Central memory CD8-positive, alpha-beta T cell (primary cell): Measurements from ENCODE around the gene C6orf132.

Experiments used
- ATAC-seq: fragments of 150-1000 bp; cut with Tn5 transposase; replicated peaks from 2 replicates; pipeline ENCODE4 v1.10.0; 2022; ENCODE audit warnings: mild to moderate bottlenecking, moderate FRiP score, moderate number of reproducible peaks; ENCODE audit not compliant: poor library complexity, severe bottlenecking; ENCODE audit errors: extremely low read depth
- DNase-seq, 2 donors: peaks; one replicate each; pipeline ENCODE4 v3.0.0; 2021; ENCODE audit warnings: low spot score in 2 of 2
- H3K27ac Mint-ChIP-seq: one replicate; pipeline ENCODE4 v1.8.0; 2022; ENCODE audit warnings: low read depth, mild to moderate bottlenecking, moderate library complexity, mixed read lengths
- H3K27me3 Mint-ChIP-seq: one replicate; pipeline ENCODE4 v1.8.0; 2022; ENCODE audit warnings: mixed read lengths
- H3K36me3 Mint-ChIP-seq: one replicate; pipeline ENCODE4 v1.8.0; 2022; ENCODE audit warnings: mild to moderate bottlenecking, moderate library complexity, mixed read lengths; ENCODE audit not compliant: insufficient read depth
- H3K4me1 Mint-ChIP-seq: one replicate; pipeline ENCODE4 v1.8.0; 2022; ENCODE audit warnings: mixed read lengths
- H3K4me3 Mint-ChIP-seq: one replicate; pipeline ENCODE4 v1.8.0; 2022; ENCODE audit warnings: mild to moderate bottlenecking, moderate library complexity, mixed read lengths
- H3K9me3 Mint-ChIP-seq: one replicate; pipeline ENCODE4 v1.8.0; 2022; ENCODE audit warnings: mixed read lengths

The C6orf132 gene

DNA sequence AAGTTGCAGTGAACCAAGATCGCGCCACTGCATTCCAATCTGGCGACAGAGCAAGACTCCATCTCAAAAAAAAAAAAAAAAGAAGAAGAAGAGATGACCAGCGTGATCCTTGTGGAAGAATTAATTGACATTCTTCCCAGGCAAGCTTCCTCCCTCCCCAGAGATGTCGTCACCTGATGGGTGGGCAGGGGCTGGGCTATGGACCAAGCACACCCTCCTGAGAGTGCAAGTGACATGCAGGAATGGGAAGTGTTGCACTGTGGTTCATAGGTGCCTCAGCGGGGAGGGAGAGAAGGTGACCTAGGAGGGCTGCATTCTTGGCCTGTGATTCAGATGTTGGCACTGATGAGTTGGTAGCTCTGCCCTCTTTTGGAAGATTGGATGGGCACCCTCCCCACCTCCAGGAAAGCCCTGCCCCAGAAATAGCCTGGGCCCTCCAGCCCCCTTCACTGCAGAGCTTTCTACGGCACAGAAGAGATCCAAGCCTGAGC, 54.3 kb downstream of the C6orf132 start:
- no peaks in the 10 kb centered on the region for H3K9me3 Mint-ChIP-seq
- no peak overlapping the region for H3K4me3 Mint-ChIP-seq
- ATAC-seq (no peak), DNase-seq (no peak)
- H3K36me3 Mint-ChIP-seq, result peaks cover 3% of the 10 kb centered on the region
- H3K27me3 Mint-ChIP-seq, result no peaks in the 10 kb centered on the region
- H3K27ac Mint-ChIP-seq, result no peak overlapping the region
- no peaks in the 10 kb centered on the region for H3K4me1 Mint-ChIP-seq

GRCh38 chr6:42086046-42087035, 56.1 kb downstream of the C6orf132 start:
- no peak overlapping the region for H3K27ac Mint-ChIP-seq

GRCh38 chr6:42084889-42085288, 57.5 kb downstream of the C6orf132 start:
- ATAC-seq (no peak), DNase-seq (no peak)
- Mint-ChIP-seq H3K9me3 (no peaks in the 10 kb centered on the region), H3K27me3 (no peaks in the 10 kb centered on the region), H3K4me3 (no peak overlapping the region), H3K36me3 (peaks cover 12% of the 10 kb centered on the region), H3K27ac (no peak overlapping the region), H3K4me1 (no peaks in the 10 kb centered on the region)

More at GRCh38 chr6:42086046-42087035, 56.1 kb downstream of the C6orf132 start:
- DNase-seq, result no peak
- Mint-ChIP-seq H3K27me3 (no peaks in the 10 kb centered on the region), H3K9me3 (no peaks in the 10 kb centered on the region), H3K4me3 (no peak overlapping the region), H3K36me3 (peaks cover 5% of the 10 kb centered on the region), H3K4me1 (no peaks in the 10 kb centered on the region)
- ATAC-seq, result no peak

DNA sequence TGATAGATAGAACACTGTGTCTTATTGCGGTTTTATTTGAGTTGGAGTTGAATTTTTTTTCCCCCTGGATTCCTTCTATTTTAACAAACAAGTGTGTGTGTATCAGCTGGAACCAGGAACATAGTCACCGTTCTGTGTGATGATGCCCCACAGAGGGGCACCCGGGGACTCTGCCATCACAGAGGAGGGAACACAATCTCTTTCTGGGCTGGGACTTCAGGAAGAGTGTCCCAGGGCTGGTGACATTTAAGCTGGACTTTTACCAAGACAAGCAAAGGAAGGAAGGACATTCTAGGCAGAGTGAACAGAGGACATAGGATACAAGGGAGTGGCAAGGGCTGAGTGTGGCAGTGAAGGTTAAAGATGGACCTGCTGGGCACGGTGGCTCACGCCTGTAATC, 58.9 kb downstream of the C6orf132 start:
- Mint-ChIP-seq H3K4me3 (no peak overlapping the region), H3K4me1 (no peaks in the 10 kb centered on the region), H3K36me3 (peaks cover 23% of the 10 kb centered on the region), H3K9me3 (no peaks in the 10 kb centered on the region), H3K27ac (peak overlapping the region; percentile 11), H3K27me3 (no peaks in the 10 kb centered on the region)
- DNase-seq, result no peak
- ATAC-seq, result no peak

DNA sequence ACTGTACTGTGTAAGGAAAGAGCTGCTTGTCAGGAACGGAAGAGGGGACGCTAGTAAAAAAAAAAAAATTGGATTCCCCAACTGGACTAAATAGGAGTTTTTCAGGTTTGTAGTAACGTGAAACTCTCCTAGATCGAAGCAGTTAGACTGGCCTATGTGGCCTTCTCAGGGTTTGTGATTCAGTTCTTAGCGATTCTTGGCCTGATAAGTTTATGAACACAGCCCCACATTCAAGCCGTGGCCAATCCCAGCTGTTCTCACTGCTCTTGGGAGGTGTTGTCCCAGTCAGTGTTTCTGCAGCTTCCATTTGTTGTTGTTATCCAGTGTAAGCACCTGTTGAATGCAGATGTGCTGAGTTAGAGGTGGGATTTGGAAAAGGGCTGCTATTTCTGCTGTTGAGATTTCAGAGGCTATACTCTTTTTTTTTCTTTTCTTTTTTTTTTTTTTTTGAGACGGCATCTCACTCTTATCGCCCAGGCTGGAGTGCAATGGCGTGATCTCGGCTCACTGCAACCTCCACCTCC, 62.4 kb downstream of the C6orf132 start:
- no peak overlapping the region for H3K4me3 Mint-ChIP-seq
- ATAC-seq (no peak), DNase-seq (no peak)
- H3K27ac Mint-ChIP-seq, result no peak overlapping the region
- H3K27me3 Mint-ChIP-seq, result no peaks in the 10 kb centered on the region
- peaks cover 43% of the 10 kb centered on the region for H3K36me3 Mint-ChIP-seq
- no peaks in the 10 kb centered on the region for H3K9me3 Mint-ChIP-seq
- no peaks in the 10 kb centered on the region for H3K4me1 Mint-ChIP-seq

DNA sequence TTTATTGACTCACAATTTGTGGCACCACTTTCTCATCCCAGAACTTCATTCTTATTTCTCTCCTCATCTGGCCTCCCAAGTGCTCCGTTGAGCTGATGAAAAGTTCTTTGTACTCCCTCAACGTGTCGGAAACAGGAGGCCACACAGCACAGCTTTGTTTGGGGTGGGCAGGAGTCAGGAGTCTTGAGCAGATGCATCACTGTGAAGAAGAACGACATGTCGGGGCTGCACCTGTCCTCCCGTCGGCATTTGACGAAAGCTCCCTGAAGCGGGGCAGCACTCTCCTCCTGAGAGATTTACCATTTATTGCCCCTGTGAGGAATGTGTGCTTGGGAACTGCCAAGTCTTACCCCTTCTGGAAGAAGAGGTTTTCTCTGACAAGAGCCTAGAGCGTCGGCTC, 64.0 kb downstream of the C6orf132 start:
- Mint-ChIP-seq H3K4me3 (no peak overlapping the region), H3K4me1 (no peaks in the 10 kb centered on the region), H3K27ac (no peak overlapping the region), H3K27me3 (no peaks in the 10 kb centered on the region), H3K36me3 (peaks cover 45% of the 10 kb centered on the region), H3K9me3 (no peaks in the 10 kb centered on the region)
- ATAC-seq, result no peak
- DNase-seq, result no peak

DNA sequence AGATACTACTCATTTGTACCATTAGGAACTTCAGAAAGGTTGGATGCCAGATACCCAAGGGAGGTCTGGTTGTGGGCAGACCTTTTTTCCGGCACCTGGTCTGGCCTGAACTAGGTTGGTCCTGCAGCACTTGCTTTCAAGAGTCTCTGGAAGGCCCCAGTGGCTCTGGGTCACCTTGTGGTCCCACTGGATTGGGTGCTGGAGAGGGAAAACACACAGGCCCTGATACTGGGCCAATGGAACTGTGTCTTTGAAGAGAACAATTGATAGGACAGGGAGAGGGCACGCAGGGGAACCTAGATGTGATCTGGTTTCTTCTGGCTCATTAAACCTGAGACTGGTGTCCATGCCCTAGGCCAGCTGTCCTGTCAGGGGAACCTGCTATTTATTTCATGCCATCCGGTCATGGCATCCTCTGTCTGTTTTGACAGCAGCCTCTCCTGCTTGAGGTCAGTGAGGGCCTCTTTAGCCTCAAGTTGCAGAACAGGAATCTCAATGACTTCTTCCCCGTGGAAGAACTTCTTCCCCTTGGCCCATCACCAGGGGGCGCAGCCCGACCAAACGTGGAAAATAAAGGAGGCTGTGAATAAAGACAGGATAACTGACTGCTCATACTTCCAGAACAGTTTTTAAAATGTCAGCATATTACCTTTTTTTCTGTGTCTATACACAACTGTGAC, 67.1 kb downstream of the C6orf132 start:
- H3K9me3 Mint-ChIP-seq, result no peaks in the 10 kb centered on the region
- DNase-seq, result no peak
- no peak for ATAC-seq
- H3K27ac Mint-ChIP-seq, result no peak overlapping the region
- H3K36me3 Mint-ChIP-seq, result peaks cover 50% of the 10 kb centered on the region
- H3K27me3 Mint-ChIP-seq, result no peaks in the 10 kb centered on the region
- H3K4me3 Mint-ChIP-seq, result no peak overlapping the region
- no peaks in the 10 kb centered on the region for H3K4me1 Mint-ChIP-seq

- H3K27me3 Mint-ChIP-seq, result no peaks in the 10 kb centered on the region
- no peak for ATAC-seq
- H3K9me3 Mint-ChIP-seq, result no peaks in the 10 kb centered on the region
- no peak for DNase-seq
- no peak overlapping the region for H3K4me3 Mint-ChIP-seq
- no peaks in the 10 kb centered on the region for H3K4me1 Mint-ChIP-seq
- peak overlapping the region; percentile 17 for H3K27ac Mint-ChIP-seq
- H3K36me3 Mint-ChIP-seq, result peaks cover 34% of the 10 kb centered on the region
These were observed 69.1 kb downstream of the C6orf132 start for GRCh38 chr6:42073287-42073686.

- ATAC-seq, result no peak
- Mint-ChIP-seq H3K9me3 (no peaks in the 10 kb centered on the region), H3K27me3 (no peaks in the 10 kb centered on the region), H3K4me3 (no peak overlapping the region), H3K4me1 (no peaks in the 10 kb centered on the region), H3K36me3 (peaks cover 26% of the 10 kb centered on the region), H3K27ac (no peak overlapping the region)
- no peak for DNase-seq
These were observed 70.4 kb downstream of the C6orf132 start for GRCh38 chr6:42071881-42072583.

GRCh38 chr6:42068872-42069522, 73.4 kb downstream of the C6orf132 start:
- no peak overlapping the region for H3K4me3 Mint-ChIP-seq
- no peaks in the 10 kb centered on the region for H3K4me1 Mint-ChIP-seq
- H3K9me3 Mint-ChIP-seq, result no peaks in the 10 kb centered on the region
- H3K36me3 Mint-ChIP-seq, result peaks cover 40% of the 10 kb centered on the region
- no peaks in the 10 kb centered on the region for H3K27me3 Mint-ChIP-seq
- ATAC-seq (no peak), DNase-seq (no peak)
- H3K27ac Mint-ChIP-seq, result no peak overlapping the region

DNA sequence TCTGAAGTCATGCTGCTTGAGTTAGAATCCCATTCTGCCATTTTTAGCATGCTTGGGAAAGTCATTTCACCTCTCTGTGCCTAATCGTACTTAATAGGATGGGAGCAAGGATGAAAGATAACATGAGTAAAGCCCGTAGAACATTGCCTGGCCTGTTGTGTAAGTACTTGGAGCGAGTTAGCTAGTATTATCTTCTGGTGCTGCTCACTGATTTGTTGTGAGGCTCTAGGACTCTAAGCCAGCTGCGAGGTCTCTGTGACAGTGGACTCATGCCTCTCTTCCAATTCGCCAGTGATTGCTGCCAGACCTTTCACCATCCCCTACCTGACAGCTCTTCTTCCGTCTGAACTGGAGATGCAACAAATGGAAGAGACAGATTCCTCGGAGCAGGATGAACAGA, 74.2 kb downstream of the C6orf132 start:
- no peak overlapping the region for H3K4me3 Mint-ChIP-seq
- DNase-seq (no peak), ATAC-seq (no peak)
- no peaks in the 10 kb centered on the region for H3K27me3 Mint-ChIP-seq
- H3K36me3 Mint-ChIP-seq, result peaks cover 44% of the 10 kb centered on the region
- H3K27ac Mint-ChIP-seq, result no peak overlapping the region
- no peaks in the 10 kb centered on the region for H3K4me1 Mint-ChIP-seq
- H3K9me3 Mint-ChIP-seq, result no peaks in the 10 kb centered on the region

- Mint-ChIP-seq H3K36me3 (peaks cover 46% of the 10 kb centered on the region), H3K9me3 (no peaks in the 10 kb centered on the region), H3K27ac (no peak overlapping the region), H3K4me1 (no peaks in the 10 kb centered on the region), H3K4me3 (no peak overlapping the region), H3K27me3 (no peaks in the 10 kb centered on the region)
- ATAC-seq (no peak), DNase-seq (no peak)
These were observed 76.2 kb downstream of the C6orf132 start for GRCh38 chr6:42066156-42066675.
